HepG2 (cell line): ENCODE data around the gene NCBP2. TPM values are rescaled to one million over a fixed set of nuclear protein-coding genes. Genes with fewer than 3 reads are reported as not detected.

Source experiments
- ATAC-seq: fragments of 200-7000 bp; cut with Tn5 transposase; 3 replicates; pipeline ENCODE4 v1.9.1; 2020; ENCODE audit warnings: mild to moderate bottlenecking, moderate library complexity
- BruUV-seq: library from RNA; stranded (reverse); fragments of 400-500 nt; replicated peaks from 2 replicates; lab custom pipeline; 2021; lab: Mats Ljungman, UMichigan
- CTCF ChIA-PET: fragments of 300-600 bp; formaldehyde crosslinking; extraction: SDS; loops from one replicate; lab custom pipeline; 2021; ENCODE audit warnings: low total read pairs, inconsistent platforms, low intra/inter-chr PET ratio; lab: Yijun Ruan, JAX
- POLR2A ChIA-PET: fragments of 350-600 bp; sonication (Branson Sonifier 250); formaldehyde crosslinking; loops from one replicate; lab custom pipeline; 2020; ENCODE audit warnings: antibody characterized with exemption, inconsistent platforms; lab: Yijun Ruan, JAX
- DNase-seq: peaks from one replicate; pipeline ENCODE4 v3.0.0-alpha.2; 2015; ENCODE audit warnings: low spot score
- FAIRE-seq: peaks from 3 replicates; lab custom pipeline; 2011; peaks lifted over from hg19 to GRCh38; lab: Jason Lieb, UNC
- H2AFZ ChIP-seq: one replicate; pipeline ENCODE4 v1.6.1; 2011; ENCODE audit warnings: low read length, inconsistent platforms
- H3K27ac ChIP-seq: fragments of 300-600 bp; 3 replicates; pipeline ENCODE4 v1.8.0; 2011; ENCODE audit warnings: mixed run types, mild to moderate bottlenecking, mixed read lengths, low read length, inconsistent platforms; ENCODE audit not compliant: insufficient read depth; ENCODE audit errors: extremely low read length
- H3K27me3 ChIP-seq, 2 experiments: fragments of 200-600 bp in 1 of 2; 2 replicates in 1 of 2; 3 replicates in 1 of 2; pipeline versions ENCODE4 v1.6.0 to v1.8.0; 2011; ENCODE audit warnings: low read length in 2 of 2, mild to moderate bottlenecking in 2 of 2, moderate library complexity in 2 of 2, inconsistent platforms in 1 of 2; ENCODE audit not compliant: insufficient read depth in 2 of 2, control insufficient read depth in 1 of 2
- H3K36me3 ChIP-seq, 2 experiments: fragments of 200-600 bp in 1 of 2; replicated peaks in 1 of 2; 2 replicates in 1 of 2; 3 replicates in 1 of 2; pipeline versions ENCODE4 v1.5.1 to v1.8.0; 2011; ENCODE audit warnings: low read length in 2 of 2, inconsistent platforms in 1 of 2; ENCODE audit not compliant: insufficient read depth in 2 of 2, control insufficient read depth in 1 of 2
- H3K4me1 ChIP-seq: 2 replicates; pipeline ENCODE4 v1.5.1; 2012; ENCODE audit warnings: low read length, inconsistent platforms; ENCODE audit not compliant: insufficient read depth
- H3K4me2 ChIP-seq: 2 replicates; pipeline ENCODE4 v1.6.0; 2011; ENCODE audit warnings: low read depth, low read length, inconsistent platforms
- H3K4me3 ChIP-seq, 3 experiments: fragments of 200-600 bp in 1 of 3; sonication (generic), shearing (Covaris generic) in 1 of 3; replicated peaks in 1 of 3; 2 replicates each; pipeline ENCODE4 v1.5.1; 2011 to 2016; ENCODE audit warnings: low read length in 3 of 3, inconsistent platforms in 2 of 3, low read depth in 2 of 3, mild to moderate bottlenecking in 2 of 3, control low read depth in 1 of 3, mixed read lengths in 1 of 3; ENCODE audit not compliant: insufficient read depth in 1 of 3
- H3K79me2 ChIP-seq: one replicate; pipeline ENCODE4 v1.6.1; 2011; ENCODE audit warnings: low read length, inconsistent platforms; ENCODE audit not compliant: insufficient read depth
- H3K9ac ChIP-seq: 2 replicates; pipeline ENCODE4 v1.6.0; 2011; ENCODE audit warnings: mild to moderate bottlenecking, low read depth, low read length, inconsistent platforms; ENCODE audit not compliant: insufficient read depth
- H3K9me3 ChIP-seq: 2 replicates; pipeline ENCODE4 v1.5.1; 2012; ENCODE audit warnings: mild to moderate bottlenecking, low read length
- H4K20me1 ChIP-seq: 2 replicates; pipeline ENCODE4 v1.6.0; 2011; ENCODE audit warnings: inconsistent platforms, mild to moderate bottlenecking, low read length, moderate library complexity; ENCODE audit not compliant: insufficient read depth
- BCL6 ChIP-seq: IDR thresholded peaks from 2 replicates; pipeline ENCODE4 v1.6.1; 2016; ENCODE audit warnings: missing genetic modification reagents, missing compliant biosample characterization
- GATA4 ChIP-seq: sonication (generic); IDR thresholded peaks from 2 replicates; pipeline ENCODE4 v1.6.1; 2016; ENCODE audit warnings: antibody characterized with exemption, low read depth, borderline replicate concordance
- IKZF4 ChIP-seq: sonication (generic); formaldehyde crosslinking; IDR thresholded peaks from 2 replicates; pipeline ENCODE4 v1.5.1; 2020; ENCODE audit warnings: borderline replicate concordance, mild to moderate bottlenecking, low read depth, missing genetic modification reagents; ENCODE audit errors: not compliant biosample characterization
- NFE2L1 ChIP-seq: sonication (generic); formaldehyde crosslinking; IDR thresholded peaks from 2 replicates; pipeline ENCODE4 v1.4.0; 2020; ENCODE audit warnings: missing genetic modification reagents, mild to moderate bottlenecking, borderline replicate concordance
- RBAK ChIP-seq: sonication (generic); formaldehyde crosslinking; IDR thresholded peaks from 2 replicates; pipeline ENCODE4 v1.5.1; 2020; ENCODE audit warnings: mild to moderate bottlenecking, missing genetic modification reagents
- RBFOX2 ChIP-seq: fragments of 200-400 bp; formaldehyde crosslinking; IDR thresholded peaks from 2 replicates; pipeline ENCODE4 v1.6.1; 2017; ENCODE audit warnings: low read depth, mild to moderate bottlenecking, low read length
- RNF219 ChIP-seq: sonication (generic); formaldehyde crosslinking; IDR thresholded peaks from 2 replicates; pipeline ENCODE4 v1.5.0; 2020; ENCODE audit warnings: mild to moderate bottlenecking, missing genetic modification reagents
- TBX2 ChIP-seq: sonication (generic); formaldehyde crosslinking; IDR thresholded peaks from 2 replicates; pipeline ENCODE4 v1.5.0; 2020; ENCODE audit warnings: missing genetic modification reagents, mild to moderate bottlenecking, borderline replicate concordance
- ZFY ChIP-seq: sonication (generic); formaldehyde crosslinking; IDR thresholded peaks from 2 replicates; pipeline ENCODE4 v1.4.0; 2020; ENCODE audit warnings: missing genetic modification reagents
- ZNF317 ChIP-seq: sonication (generic); formaldehyde crosslinking; IDR thresholded peaks from 2 replicates; pipeline ENCODE4 v1.5.0; 2020; ENCODE audit warnings: mild to moderate bottlenecking, missing genetic modification reagents
- ZNF530 ChIP-seq: sonication (generic); formaldehyde crosslinking; IDR thresholded peaks from 2 replicates; pipeline ENCODE4 v1.5.0; 2020; ENCODE audit warnings: low read depth, mild to moderate bottlenecking, missing genetic modification reagents
- ZNF609 ChIP-seq: sonication (generic); formaldehyde crosslinking; IDR thresholded peaks from 2 replicates; pipeline ENCODE4 v1.4.0; 2020; ENCODE audit warnings: mild to moderate bottlenecking, missing genetic modification reagents, borderline replicate concordance
- ZNF619 ChIP-seq: sonication (generic); formaldehyde crosslinking; IDR thresholded peaks from 2 replicates; pipeline ENCODE4 v1.4.0; 2020; ENCODE audit warnings: mild to moderate bottlenecking, missing genetic modification reagents
- ZNF644 ChIP-seq: IDR thresholded peaks from 2 replicates; pipeline ENCODE4 v1.6.1; 2016; ENCODE audit warnings: low read depth
- ZNF670 ChIP-seq: sonication (generic); formaldehyde crosslinking; IDR thresholded peaks from 2 replicates; pipeline ENCODE4 v1.8.0; 2022; ENCODE audit warnings: mild to moderate bottlenecking, missing genetic modification reagents, borderline replicate concordance
- ZNF790 ChIP-seq: sonication (generic); formaldehyde crosslinking; IDR thresholded peaks from 2 replicates; pipeline ENCODE4 v1.8.0; 2022; ENCODE audit warnings: missing genetic modification reagents, mild to moderate bottlenecking, borderline replicate concordance
- WGBS: methylation state at CpG from one replicate; pipeline ENCODE4 v1.1.6; 2017; ENCODE audit warnings: low lambda C conversion rate; 5-methylcytosine and 5-hydroxymethylcytosine counted together
- in situ Hi-C: cut with HindIII; loops from 2 replicates; pipeline ENCODE4 v1.10.0; 2017; ENCODE audit warnings: low pct_unique_long_range_greater_than_20kb; ENCODE audit not compliant: extremely low pct_ligation_motif_present
- intact Hi-C: fragments of 100-400 bp; cut with micrococcal nuclease; formaldehyde crosslinking; loops from one replicate; pipeline ENCODE4 v1.10.0; 2022; ENCODE audit not compliant: unreplicated experiment
- polyA plus RNA-seq, 8 experiments: library from polyadenylated mRNA; depleted of rRNA in 3 of 8; stranded (reverse) in 7 of 8; unstranded in 1 of 8; fragments of >200 nt; fragmentation: Illumina TruSeq in 4 of 8; extraction: Trizol in 4 of 8; gene quantifications; 2 replicates each; pipeline versions ENCODE4 v1.2.1 to v1.2.3, GENCODE V29; 2011 to 2016; ENCODE audit warnings: low read depth in 4 of 8, missing spikeins in 1 of 8, mixed read lengths in 1 of 8; ENCODE audit not compliant: insufficient read depth in 1 of 8
- total RNA-seq, 5 experiments: library from RNA; depleted of rRNA; stranded (reverse); fragments of >200 nt; fragmentation: Illumina TruSeq; extraction: Trizol; gene quantifications; 2 replicates each; pipeline ENCODE4 v1.2.3, GENCODE V29; 2016; ENCODE audit warnings: low read depth in 1 of 5

NCBP2 gene
- total and polyA plus RNA-seq, 2 of the 13 experiments (the other 11 are each of a cell fraction or from before 2014, with no cell fraction given), result 58.7 to 95.5 TPM

GRCh38 chr3:196968233-196969133 is 26.2 kb upstream of the NCBP2 start, which contains the start of gene PIGZ:
Gene PIGZ (minus strand): TSS chr3:196968833. CDS start chr3:196952031, 16,802 bp downstream.
- POLR2A ChIA-PET, result interaction anchor here (0.6 to 0.8 kb wide), 2 partner anchors 27 to 129 kb away, joined by 3 to 4 read pairs; partner anchors contain the start of gene NCBP2
- H3K4me3 ChIP-seq, result peak within 1 kb of the TSS; percentile 61 to 82 (median 78)
- FAIRE-seq, result no peak
- H3K27me3 ChIP-seq, result no peaks in the 10 kb centered on the region
- in situ Hi-C loops, result no loop called here
- H3K36me3 ChIP-seq, result peaks cover 6 to 25% of the 10 kb centered on the region in 2 experiments
- peaks cover 43% of the 10 kb centered on the region for H3K79me2 ChIP-seq
- ATAC-seq, result peak; percentile 65
- intact Hi-C loops, result loop anchor here (1.0 kb wide), 1 partner anchor 130 kb away; no protein-coding TSS in a partner anchor
- CTCF ChIA-PET, result interaction anchor here (0.7 to 2.2 kb wide), 3 partner anchors 20 to 359 kb away, joined by 3 to 15 read pairs (median 5); no protein-coding TSS in a partner anchor
- peak within 1 kb of the TSS; percentile 79 for H3K27ac ChIP-seq
- H2AFZ ChIP-seq, result no peak within 1 kb of the TSS
- WGBS, result 7% methylated on average over 21 of the region's 98 CpGs
- peaks cover 67% of the 10 kb centered on the region for H3K4me1 ChIP-seq
- no peak for DNase-seq
- no peaks in the 10 kb centered on the region for H3K9me3 ChIP-seq
- H3K9ac ChIP-seq, result peak within 1 kb of the TSS; percentile 89
- peak within 1 kb of the TSS; percentile 85 for H3K4me2 ChIP-seq
- no TSS peak for BruUV-seq
- H4K20me1 ChIP-seq, result no peaks in the 10 kb centered on the region
- TF ChIP-seq TBX2, result peak; percentile 40; the same call in 1 of the 2 replicates
- TF ChIP-seq GATA4, result no peak
- 0 out of 2 replicates have a peak, but pooled peaks have one; percentile 35 for TF ChIP-seq ZNF609 (CRISPR knock-in tag)
- no peak for TF ChIP-seq ZNF317 (CRISPR knock-in tag)
- TF ChIP-seq NFE2L1 (CRISPR knock-in tag), result 0 out of 2 replicates have a peak, but pooled peaks have one; percentile 58
- 0 out of 2 replicates have a peak, but pooled peaks have one; percentile 26 for TF ChIP-seq ZNF790 (CRISPR knock-in tag)
- TF ChIP-seq ZNF530 (CRISPR knock-in tag), result peak; percentile 48; the same call in 1 of the 2 replicates
- TF ChIP-seq BCL6 (CRISPR knock-in tag), result no peak; the same call in 1 of the 2 replicates
- peak; percentile 15; the same call in 1 of the 2 replicates for TF ChIP-seq ZNF670
- no peak for TF ChIP-seq RNF219 (CRISPR knock-in tag)
- no peak for TF ChIP-seq ZNF644 (CRISPR knock-in tag)
- TF ChIP-seq RBFOX2, result peak; percentile 78
- no peak for TF ChIP-seq RBAK (CRISPR knock-in tag)
- peak; percentile 76; the same call in 1 of the 2 replicates for TF ChIP-seq ZNF619 (CRISPR knock-in tag)
- TF ChIP-seq ZFY (CRISPR knock-in tag), result peak; percentile 78
- peak; percentile 31 for TF ChIP-seq IKZF4 (CRISPR knock-in tag)
